AG04450 (cell line): ENCODE measurements around the gene PTPRR. TPM values are rescaled to one million over a fixed set of nuclear protein-coding genes. Genes with fewer than 3 reads are reported as not detected.

ENCODE experiments used
- CTCF ChIA-PET: fragments of 300-600, 350-600 bp; formaldehyde crosslinking; extraction: SDS; loops from one replicate; lab custom pipeline; 2022; ENCODE audit warnings: antibody characterized with exemption, inconsistent platforms; lab: Charles Lee
- POLR2A ChIA-PET: fragments of 350-600 bp; formaldehyde crosslinking; extraction: SDS; loops from one replicate; lab custom pipeline; 2021; ENCODE audit warnings: antibody characterized with exemption, inconsistent platforms; lab: Yijun Ruan, JAX
- DNase-seq: peaks from one replicate; pipeline ENCODE4 v3.0.0-alpha.2; 2011; ENCODE audit warnings: low read depth, low spot score
- H3K27ac ChIP-seq: one replicate; pipeline ENCODE4 v1.5.1; 2012; ENCODE audit warnings: low read depth, low read length, control low read depth
- H3K27me3 ChIP-seq: one replicate; pipeline ENCODE4 v1.6.0; 2012; ENCODE audit warnings: low read length; ENCODE audit not compliant: control insufficient read depth, insufficient read depth
- H3K4me3 ChIP-seq: 2 replicates; pipeline ENCODE4 v1.5.1; 2011; ENCODE audit warnings: mild to moderate bottlenecking, low read depth, low read length, control low read depth
- H3K9me3 ChIP-seq: 2 replicates; pipeline ENCODE4 v1.5.1; 2012; ENCODE audit warnings: low read length; ENCODE audit not compliant: control insufficient read depth, insufficient read depth
- polyA plus RNA-seq: library from polyadenylated mRNA; depleted of rRNA; stranded (reverse); fragments of >200 nt; gene quantifications from 2 replicates; pipeline ENCODE4 v1.2.3, GENCODE V29; 2011
- TF ChIP-seq, protein P1 (sequence below): IDR thresholded peaks from 2 replicates; pipeline ENCODE4 v1.5.1; 2011; ENCODE audit warnings: low read depth, low read length, control low read depth, inconsistent platforms

PTPRR gene
- polyA plus RNA-seq, 1 experiment = 0.07 TPM

DNA sequence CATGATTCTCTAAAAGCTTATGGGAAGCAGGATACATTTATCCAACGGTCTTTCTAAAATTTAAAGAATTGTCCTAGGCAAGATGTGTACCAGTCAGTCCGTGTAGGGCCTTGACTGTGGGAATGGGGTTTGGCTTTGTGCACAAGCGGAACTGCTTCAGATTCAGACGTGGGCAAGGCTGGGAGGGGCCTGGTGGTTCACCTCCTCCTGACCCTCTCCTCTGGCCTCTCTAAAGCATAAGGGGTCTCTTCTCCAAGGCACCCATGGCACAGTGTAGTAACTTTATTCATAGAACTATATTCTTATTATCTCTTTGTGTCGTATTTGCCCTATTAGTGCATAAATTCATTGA is 162.1 kb downstream of the PTPRR start:
- no peak overlapping the region for H3K27ac ChIP-seq
- H3K9me3 ChIP-seq = no peaks in the 10 kb centered on the region
- no peak overlapping the region for H3K4me3 ChIP-seq
- DNase-seq = no peak
- POLR2A ChIA-PET = no interaction called here
- CTCF ChIA-PET = no interaction called here
- TF ChIP-seq, protein P1, sequence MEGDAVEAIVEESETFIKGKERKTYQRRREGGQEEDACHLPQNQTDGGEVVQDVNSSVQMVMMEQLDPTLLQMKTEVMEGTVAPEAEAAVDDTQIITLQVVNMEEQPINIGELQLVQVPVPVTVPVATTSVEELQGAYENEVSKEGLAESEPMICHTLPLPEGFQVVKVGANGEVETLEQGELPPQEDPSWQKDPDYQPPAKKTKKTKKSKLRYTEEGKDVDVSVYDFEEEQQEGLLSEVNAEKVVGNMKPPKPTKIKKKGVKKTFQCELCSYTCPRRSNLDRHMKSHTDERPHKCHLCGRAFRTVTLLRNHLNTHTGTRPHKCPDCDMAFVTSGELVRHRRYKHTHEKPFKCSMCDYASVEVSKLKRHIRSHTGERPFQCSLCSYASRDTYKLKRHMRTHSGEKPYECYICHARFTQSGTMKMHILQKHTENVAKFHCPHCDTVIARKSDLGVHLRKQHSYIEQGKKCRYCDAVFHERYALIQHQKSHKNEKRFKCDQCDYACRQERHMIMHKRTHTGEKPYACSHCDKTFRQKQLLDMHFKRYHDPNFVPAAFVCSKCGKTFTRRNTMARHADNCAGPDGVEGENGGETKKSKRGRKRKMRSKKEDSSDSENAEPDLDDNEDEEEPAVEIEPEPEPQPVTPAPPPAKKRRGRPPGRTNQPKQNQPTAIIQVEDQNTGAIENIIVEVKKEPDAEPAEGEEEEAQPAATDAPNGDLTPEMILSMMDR = no peak
- no peaks in the 10 kb centered on the region for H3K27me3 ChIP-seq

DNA sequence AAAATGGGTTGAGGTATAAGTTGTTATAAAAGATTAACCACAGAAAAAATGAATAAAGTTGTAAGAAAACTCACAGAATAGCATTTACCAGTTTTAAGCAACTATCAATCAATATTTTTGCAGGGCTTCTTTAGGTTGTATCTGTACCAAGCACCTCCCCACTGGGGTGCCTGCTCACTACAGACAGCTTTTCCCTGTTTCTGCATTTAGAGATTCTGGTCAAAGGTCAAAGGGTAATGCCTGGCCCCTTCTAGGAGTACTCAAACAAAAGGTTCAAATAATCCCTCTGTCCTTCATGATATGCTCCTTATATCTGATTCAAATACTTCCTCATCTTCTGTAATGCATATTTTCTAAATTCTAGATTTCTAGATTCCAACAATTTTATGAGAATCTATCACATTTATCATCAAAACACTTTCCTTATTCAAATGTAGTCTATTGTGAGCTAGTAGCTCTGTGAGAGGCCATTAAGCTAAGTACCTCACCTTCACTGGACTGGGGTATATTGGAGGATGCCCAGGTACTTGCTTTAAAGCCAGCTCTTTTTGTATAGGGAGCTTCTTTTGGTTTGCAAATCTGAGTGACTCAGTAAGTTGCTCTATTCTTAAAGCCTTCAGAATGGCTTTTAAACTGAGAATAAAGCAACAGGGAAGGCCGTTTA is 162.6 kb downstream of the PTPRR start:
- TF ChIP-seq, protein P1 = no peak
- POLR2A ChIA-PET = no interaction called here
- DNase-seq = no peak
- H3K27ac ChIP-seq = no peak overlapping the region
- H3K4me3 ChIP-seq = no peak overlapping the region
- CTCF ChIA-PET = no interaction called here
- no peaks in the 10 kb centered on the region for H3K27me3 ChIP-seq
- H3K9me3 ChIP-seq = no peaks in the 10 kb centered on the region

DNA sequence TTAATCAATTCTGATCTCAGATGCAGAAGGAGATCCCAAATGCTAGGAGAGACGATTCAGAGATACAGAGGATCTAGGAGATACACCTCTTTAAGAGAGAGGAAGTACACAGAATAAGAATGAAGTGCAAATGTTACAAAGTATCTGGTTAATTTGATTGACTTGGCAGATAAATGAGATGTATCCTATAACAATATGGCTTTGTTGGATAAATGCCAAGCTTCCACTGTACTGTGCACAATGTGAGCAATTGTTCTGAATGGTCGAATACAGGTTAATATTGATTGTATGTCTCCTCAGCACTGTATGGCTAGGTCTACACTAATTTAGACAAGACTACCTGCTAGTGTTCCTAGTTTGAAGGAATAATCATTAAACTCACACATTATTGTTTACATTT is 163.7 kb downstream of the PTPRR start:
- DNase-seq = no peak
- TF ChIP-seq, protein P1 = no peak
- H3K27me3 ChIP-seq = no peaks in the 10 kb centered on the region
- no peaks in the 10 kb centered on the region for H3K9me3 ChIP-seq
- H3K27ac ChIP-seq = no peak overlapping the region
- POLR2A ChIA-PET = no interaction called here
- H3K4me3 ChIP-seq = no peak overlapping the region
- CTCF ChIA-PET = interaction anchor here (1.7 kb wide), 1 partner anchor 23 kb away, joined by 4 read pairs; no protein-coding TSS in a partner anchor

DNA sequence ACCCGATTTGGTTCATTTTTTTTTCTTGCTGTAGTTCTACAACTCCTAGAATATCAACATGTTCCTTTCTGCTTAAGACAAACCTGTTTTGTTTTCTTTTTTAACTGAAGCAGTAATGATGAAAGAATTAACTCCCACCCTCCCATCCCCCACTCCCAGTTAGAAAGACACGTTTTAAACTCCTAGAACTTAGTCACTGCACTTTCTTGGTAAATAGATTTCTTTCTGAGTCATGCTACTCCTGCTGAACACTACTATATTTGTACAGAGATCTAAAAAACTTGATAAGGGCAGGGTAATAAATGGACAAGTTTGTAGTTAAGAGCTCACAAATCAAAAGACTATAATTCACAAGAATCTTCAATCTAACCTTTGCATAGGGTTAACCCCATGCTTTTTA is 164.4 kb downstream of the PTPRR start:
- no peak for DNase-seq
- TF ChIP-seq, protein P1 = no peak
- Histone ChIP-seq H3K27ac (no peak overlapping the region), H3K27me3 (no peaks in the 10 kb centered on the region), H3K9me3 (no peaks in the 10 kb centered on the region), H3K4me3 (no peak overlapping the region)
- ChIA-PET POLR2A (no interaction called here), CTCF (interaction anchor here (1.7 kb wide), 1 partner anchor 22 kb away, joined by 4 read pairs; no protein-coding TSS in a partner anchor)

DNA sequence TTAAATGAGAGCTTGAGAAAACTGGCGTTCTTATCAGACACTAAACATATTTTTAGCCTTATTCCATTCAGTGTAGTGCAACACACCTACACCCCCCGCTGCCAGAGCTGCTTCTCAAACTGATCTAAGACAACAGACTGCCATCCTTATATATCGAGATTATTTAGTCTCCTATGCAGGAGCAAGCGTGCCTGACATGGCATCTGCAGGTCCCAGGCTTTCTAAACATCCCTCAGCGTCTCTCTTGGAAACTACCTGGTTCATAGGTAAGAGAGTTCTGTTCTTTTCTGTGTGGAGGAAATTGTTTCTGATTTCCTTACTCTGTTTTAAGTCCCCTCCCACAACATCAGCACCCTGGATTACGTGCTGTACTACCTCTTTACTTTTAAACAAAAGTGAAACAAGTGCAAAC is 166.2 kb downstream of the PTPRR start:
- ChIA-PET CTCF (interaction anchor here (1.3 kb wide), 1 partner anchor 21 kb away, joined by 7 read pairs; no protein-coding TSS in a partner anchor), POLR2A (no interaction called here)
- TF ChIP-seq, protein P1 = no peak
- no peak overlapping the region for H3K4me3 ChIP-seq
- H3K27me3 ChIP-seq = no peaks in the 10 kb centered on the region
- no peak overlapping the region for H3K27ac ChIP-seq
- no peak for DNase-seq
- H3K9me3 ChIP-seq = no peaks in the 10 kb centered on the region
